ENCODE measurements around the gene PDE3A. TPM values are rescaled to one million over a fixed set of nuclear protein-coding genes. Genes with fewer than 3 reads are reported as not detected.

PDE3A gene
- total and polyA plus RNA-seq, 10 of the 15 experiments (the other 5 are each of a cell fraction or from before 2014, with no cell fraction given) = 0.01 to 2.6 (median 1.5) TPM

DNA sequence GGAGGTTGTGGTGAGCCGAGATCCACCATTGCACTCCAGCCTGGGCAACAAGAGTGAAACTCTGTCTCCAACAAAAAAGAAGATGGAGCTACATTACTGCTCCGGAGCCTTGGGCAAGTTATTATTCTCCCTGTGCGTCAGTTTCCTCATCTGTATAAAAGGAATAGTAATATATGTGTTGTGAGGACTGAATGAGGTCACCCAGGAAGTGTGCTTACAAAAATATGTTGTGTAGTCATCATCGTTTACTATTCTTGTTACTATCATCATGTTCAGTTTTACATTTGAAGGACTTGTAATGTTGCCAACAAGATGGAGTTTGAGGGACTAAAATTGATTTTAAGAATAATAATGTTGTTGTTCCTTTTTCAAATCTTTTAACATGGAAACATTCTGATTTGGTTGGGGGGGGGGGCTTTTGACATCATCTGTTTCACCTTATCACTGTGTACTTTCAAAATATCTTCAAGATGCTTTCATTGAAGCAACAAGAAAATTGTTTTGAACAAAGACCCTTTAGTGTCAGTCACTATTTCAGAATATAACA lies 156.8 kb downstream of the PDE3A start (continued):
- TF ChIP-seq, protein P1, sequence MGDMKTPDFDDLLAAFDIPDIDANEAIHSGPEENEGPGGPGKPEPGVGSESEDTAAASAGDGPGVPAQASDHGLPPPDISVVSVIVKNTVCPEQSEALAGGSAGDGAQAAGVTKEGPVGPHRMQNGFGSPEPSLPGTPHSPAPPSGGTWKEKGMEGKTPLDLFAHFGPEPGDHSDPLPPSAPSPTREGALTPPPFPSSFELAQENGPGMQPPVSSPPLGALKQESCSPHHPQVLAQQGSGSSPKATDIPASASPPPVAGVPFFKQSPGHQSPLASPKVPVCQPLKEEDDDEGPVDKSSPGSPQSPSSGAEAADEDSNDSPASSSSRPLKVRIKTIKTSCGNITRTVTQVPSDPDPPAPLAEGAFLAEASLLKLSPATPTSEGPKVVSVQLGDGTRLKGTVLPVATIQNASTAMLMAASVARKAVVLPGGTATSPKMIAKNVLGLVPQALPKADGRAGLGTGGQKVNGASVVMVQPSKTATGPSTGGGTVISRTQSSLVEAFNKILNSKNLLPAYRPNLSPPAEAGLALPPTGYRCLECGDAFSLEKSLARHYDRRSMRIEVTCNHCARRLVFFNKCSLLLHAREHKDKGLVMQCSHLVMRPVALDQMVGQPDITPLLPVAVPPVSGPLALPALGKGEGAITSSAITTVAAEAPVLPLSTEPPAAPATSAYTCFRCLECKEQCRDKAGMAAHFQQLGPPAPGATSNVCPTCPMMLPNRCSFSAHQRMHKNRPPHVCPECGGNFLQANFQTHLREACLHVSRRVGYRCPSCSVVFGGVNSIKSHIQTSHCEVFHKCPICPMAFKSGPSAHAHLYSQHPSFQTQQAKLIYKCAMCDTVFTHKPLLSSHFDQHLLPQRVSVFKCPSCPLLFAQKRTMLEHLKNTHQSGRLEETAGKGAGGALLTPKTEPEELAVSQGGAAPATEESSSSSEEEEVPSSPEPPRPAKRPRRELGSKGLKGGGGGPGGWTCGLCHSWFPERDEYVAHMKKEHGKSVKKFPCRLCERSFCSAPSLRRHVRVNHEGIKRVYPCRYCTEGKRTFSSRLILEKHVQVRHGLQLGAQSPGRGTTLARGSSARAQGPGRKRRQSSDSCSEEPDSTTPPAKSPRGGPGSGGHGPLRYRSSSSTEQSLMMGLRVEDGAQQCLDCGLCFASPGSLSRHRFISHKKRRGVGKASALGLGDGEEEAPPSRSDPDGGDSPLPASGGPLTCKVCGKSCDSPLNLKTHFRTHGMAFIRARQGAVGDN (IDR thresholded peaks at IDR 0.05) = no peak

DNA sequence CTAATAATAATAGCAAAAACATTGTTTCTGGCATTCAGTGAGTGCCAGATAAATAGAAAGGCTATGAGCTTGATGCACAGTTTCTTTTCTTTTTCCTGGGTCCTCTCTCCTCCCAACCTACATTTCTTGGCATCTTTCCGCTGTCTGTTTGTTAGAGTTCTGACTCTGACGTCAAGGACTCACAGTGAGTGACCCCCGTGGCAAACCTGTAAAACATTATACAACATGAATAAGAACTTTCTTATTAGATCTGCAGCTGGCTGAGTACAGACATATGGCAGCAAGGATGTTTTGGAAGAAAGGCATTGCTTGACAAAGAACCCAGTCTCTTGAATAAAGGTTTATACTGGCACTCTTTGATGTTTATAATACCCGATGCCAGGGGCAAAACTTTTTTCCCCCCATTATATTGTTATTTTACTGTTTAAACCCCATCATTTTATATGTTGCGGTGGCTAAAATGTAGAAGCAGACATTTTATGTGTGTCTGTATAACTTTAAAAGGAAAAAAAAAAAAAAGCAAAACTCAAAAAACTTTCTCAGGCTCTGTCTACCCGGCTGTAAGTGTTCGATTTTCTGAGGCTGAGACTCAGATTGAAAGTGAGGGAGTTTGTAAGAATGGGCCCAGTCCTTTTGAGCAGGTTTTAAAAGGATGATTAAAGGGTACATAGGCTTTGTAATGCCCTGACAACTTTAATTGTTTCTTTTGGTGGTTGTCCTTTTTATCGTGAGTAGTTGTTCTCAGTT lies 159.3 kb downstream of the PDE3A start:
- Histone ChIP-seq H3K27ac (ENCODE audit: control insufficient read depth, insufficient read depth) (no peak overlapping the region), H4K20me1 (ENCODE audit: control insufficient read depth, insufficient read depth) (no peaks in the 10 kb centered on the region), H3K4me1 (ENCODE audit: control insufficient read depth, insufficient read depth, low read length) (no peaks in the 10 kb centered on the region), H3K27me3 (replicated peaks in 1 of 2; ENCODE audit: control insufficient read depth in 2 of 2, insufficient read depth in 2 of 2, low read length in 1 of 2) (no peaks in the 10 kb centered on the region), H3K4me3 (no peak overlapping the region), H3K9ac (ENCODE audit: control insufficient read depth, insufficient read depth, low read length) (no peak overlapping the region), H3K36me3 (ENCODE audit: control insufficient read depth in 2 of 2, insufficient read depth in 2 of 2, low read length in 1 of 2) (no peaks in the 10 kb centered on the region), H3K9me3 (replicated peaks; ENCODE audit: control insufficient read depth, insufficient read depth, low read length) (no peaks in the 10 kb centered on the region), H3K79me2 (ENCODE audit: control insufficient read depth, insufficient read depth, low read length) (no peaks in the 10 kb centered on the region), H3K4me2 (ENCODE audit: control insufficient read depth, insufficient read depth) (no peak overlapping the region), H2AFZ (ENCODE audit: control insufficient read depth, low read depth, low read length) (no peak overlapping the region)
- no TSS peak for BruUV-seq (replicated peaks)
- no peak for TF ChIP-seq ZBED1 (IDR thresholded peaks at IDR 0.05; ENCODE audit: borderline replicate concordance)
- no peak for TF ChIP-seq MXI1 (IDR thresholded peaks at IDR 0.05; ENCODE audit: low read depth, low read length)
- TF ChIP-seq RAD51 (IDR thresholded peaks at IDR 0.05) = no peak
- no peak for TF ChIP-seq PML (IDR thresholded peaks at IDR 0.05; ENCODE audit: low read length)
- TF ChIP-seq NBN (IDR thresholded peaks at IDR 0.05) = no peak
- TF ChIP-seq POLR2AphosphoS2 (IDR thresholded peaks at IDR 0.05; ENCODE audit: low read depth, low read length) = no peak
- TF ChIP-seq, protein P2, sequence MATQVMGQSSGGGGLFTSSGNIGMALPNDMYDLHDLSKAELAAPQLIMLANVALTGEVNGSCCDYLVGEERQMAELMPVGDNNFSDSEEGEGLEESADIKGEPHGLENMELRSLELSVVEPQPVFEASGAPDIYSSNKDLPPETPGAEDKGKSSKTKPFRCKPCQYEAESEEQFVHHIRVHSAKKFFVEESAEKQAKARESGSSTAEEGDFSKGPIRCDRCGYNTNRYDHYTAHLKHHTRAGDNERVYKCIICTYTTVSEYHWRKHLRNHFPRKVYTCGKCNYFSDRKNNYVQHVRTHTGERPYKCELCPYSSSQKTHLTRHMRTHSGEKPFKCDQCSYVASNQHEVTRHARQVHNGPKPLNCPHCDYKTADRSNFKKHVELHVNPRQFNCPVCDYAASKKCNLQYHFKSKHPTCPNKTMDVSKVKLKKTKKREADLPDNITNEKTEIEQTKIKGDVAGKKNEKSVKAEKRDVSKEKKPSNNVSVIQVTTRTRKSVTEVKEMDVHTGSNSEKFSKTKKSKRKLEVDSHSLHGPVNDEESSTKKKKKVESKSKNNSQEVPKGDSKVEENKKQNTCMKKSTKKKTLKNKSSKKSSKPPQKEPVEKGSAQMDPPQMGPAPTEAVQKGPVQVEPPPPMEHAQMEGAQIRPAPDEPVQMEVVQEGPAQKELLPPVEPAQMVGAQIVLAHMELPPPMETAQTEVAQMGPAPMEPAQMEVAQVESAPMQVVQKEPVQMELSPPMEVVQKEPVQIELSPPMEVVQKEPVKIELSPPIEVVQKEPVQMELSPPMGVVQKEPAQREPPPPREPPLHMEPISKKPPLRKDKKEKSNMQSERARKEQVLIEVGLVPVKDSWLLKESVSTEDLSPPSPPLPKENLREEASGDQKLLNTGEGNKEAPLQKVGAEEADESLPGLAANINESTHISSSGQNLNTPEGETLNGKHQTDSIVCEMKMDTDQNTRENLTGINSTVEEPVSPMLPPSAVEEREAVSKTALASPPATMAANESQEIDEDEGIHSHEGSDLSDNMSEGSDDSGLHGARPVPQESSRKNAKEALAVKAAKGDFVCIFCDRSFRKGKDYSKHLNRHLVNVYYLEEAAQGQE (IDR thresholded peaks at IDR 0.05; ENCODE audit: low read depth, low read length) = no peak
- TF ChIP-seq CBX5 (IDR thresholded peaks at IDR 0.05; ENCODE audit: low read depth) = no peak
- no peak for TF ChIP-seq ZNF207 (IDR thresholded peaks at IDR 0.05; ENCODE audit: borderline replicate concordance)
- no peak for FAIRE-seq
- CTCF ChIA-PET = no interaction called here
- POLR2A ChIA-PET = no interaction called here
- no peak for ATAC-seq
- no peak for DNase-seq (ENCODE audit: low read depth, low spot score)
- intact Hi-C loops (cut with micrococcal nuclease; ENCODE audit: unreplicated experiment) = no loop called here
- 19% methylated on average over 8 of the region's 8 CpGs for WGBS (ENCODE audit: insufficient coverage, insufficient replicate concordance, low lambda C conversion rate, missing lambda C conversion rate)
- SMC1A ChIA-PET (ENCODE audit: uncharacterized antibody, unreplicated experiment) = no interaction called here
- RAD21 ChIA-PET (ENCODE audit: unreplicated experiment) = no interaction called here
- in situ Hi-C loops (cut with MboI) = no loop called here
